CD4-positive, alpha-beta T cell treated with Interleukin-17A for 4 hours (primary cell): ENCODE measurements around the gene GPR39.

Source experiments
- DNase-seq: peaks from one replicate; pipeline ENCODE4 v3.0.0-alpha.2; 2020; ENCODE audit warnings: mixed read lengths

Gene GPR39

GRCh38 chr2:132573444-132574007, 156.9 kb downstream of the GPR39 start:
- no peak for DNase-seq

- DNase-seq: no peak
Measured at GRCh38 chr2:132577686-132578085, 161.1 kb downstream of the GPR39 start.

GRCh38 chr2:132581591-132581990, 165.0 kb downstream of the GPR39 start:
- no peak for DNase-seq

DNA sequence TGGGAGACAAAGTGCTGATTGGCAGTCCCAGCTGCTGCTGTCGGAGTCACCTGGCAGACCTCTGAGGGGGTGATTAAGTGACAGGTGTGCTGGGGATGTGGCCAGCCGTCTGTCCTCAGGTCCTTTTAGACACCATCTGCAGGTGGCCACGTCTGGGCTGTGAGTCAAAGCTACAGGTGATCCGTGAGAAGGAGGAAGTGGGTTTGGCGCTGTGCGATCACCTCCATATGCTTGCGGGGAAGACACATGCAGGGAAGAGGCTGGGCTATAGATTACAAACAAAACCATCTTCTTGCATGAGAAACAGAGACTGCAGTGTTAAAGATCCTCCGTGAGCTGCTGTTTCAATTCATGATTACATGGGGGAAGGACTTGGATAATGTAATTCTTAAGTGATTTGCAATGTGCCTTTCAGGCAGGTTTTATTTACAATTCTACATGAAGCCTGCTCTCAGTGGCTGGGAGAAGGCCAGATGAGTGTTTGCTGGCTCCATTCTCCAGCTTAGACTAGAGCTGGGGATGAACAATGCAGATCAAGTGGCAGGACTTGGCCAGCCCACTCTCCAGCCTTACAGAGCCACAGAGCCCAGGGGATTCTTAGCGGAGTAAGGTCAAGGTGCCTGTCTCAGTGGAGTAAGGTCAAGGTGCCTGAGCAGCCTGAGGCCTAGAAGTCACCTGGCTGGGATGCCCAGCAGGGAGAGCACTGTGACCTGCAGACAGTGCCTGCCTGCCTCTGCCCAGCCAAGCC, 165.6 kb downstream of the GPR39 start:
- no peak for DNase-seq

GRCh38 chr2:132583666-132584360, 167.2 kb downstream of the GPR39 start:
- DNase-seq: no peak

DNA sequence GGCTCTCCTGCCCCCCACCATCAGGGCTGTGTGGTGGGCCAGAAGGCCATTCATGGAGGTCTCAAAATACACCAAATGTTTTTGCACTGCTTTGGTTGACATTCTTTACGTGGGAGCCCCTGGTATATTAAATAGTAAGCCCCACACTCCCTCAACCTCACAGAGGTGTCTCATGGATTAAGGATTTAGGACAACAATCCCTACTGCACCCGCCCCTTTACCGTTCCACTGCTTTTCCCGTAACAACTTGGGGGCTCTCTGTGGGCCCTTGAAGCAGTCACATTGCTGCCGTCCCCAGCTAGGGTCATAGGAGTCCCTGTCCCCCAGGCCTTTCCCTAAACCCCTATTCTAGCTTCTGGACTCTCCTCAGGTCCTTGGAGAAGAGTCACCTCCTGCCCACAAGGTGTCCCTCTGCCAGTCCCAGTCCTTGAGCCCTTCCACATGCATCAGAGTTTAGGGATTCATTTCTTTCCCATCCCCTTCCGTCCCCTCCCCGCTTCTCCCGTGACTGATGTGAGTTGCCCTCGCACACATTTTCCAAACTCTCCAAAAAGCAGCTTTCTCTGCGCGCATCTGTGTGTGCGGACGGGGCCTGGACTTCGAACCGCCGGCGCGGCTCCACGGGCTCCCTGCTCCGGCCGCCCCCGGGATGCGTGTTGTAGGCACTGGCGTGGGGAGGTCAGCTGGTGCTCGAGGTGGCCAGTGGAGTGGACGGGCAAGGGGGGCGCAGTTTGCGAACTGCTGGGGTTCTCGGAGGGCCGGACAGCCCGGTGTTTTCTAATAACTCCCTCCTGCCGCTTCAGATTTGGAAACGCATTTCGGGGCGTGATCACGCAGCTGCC, 168.6 kb downstream of the GPR39 start:
- no peak for DNase-seq

- DNase-seq: no peak
Measured at GRCh38 chr2:132586101-132586511, 169.5 kb downstream of the GPR39 start.

GRCh38 chr2:132586835-132587234, 170.2 kb downstream of the GPR39 start:
- DNase-seq: no peak

- DNase-seq: no peak
Measured at GRCh38 chr2:132588576-132588975, 172.0 kb downstream of the GPR39 start.

- no peak for DNase-seq
Measured at GRCh38 chr2:132589111-132589830, 172.7 kb downstream of the GPR39 start.

DNA sequence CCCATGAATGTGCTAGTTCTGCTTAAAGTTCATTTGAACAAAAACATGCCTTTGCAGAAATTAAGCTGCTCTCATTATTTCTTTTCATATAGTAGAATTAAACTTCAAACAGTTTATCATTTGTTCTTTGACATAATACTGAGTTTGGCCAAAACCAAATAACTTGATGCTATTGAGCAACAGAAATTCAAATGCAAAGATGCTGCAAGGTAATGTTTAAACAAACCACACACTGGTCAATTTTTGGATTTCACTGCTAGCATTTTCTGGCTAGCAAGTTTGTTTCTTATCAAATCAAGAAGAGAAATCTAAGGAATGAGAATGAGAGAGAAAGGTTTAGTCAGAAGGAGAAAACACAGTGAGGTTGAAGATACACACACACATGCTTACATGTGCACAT, 173.4 kb downstream of the GPR39 start:
- DNase-seq: no peak

DNA sequence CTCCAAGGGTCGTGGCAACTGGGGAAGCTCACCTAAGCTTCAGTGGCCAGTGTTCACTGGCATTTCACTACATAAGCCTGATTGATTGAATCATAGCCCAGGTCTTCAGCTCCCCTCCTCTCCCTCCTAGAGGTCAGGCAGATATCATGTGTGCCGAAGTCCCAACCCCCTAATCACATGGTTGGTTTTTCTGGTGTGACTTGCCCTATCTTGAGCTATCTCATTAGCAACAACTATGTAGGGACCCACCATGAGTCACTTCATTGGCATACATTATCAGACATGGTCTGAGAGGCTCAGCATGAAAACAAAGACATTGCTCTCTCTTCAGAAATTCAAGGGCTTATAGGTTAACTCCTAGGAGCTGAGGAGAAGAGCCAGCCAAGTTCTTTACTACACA, 176.6 kb downstream of the GPR39 start:
- DNase-seq: no peak

DNA sequence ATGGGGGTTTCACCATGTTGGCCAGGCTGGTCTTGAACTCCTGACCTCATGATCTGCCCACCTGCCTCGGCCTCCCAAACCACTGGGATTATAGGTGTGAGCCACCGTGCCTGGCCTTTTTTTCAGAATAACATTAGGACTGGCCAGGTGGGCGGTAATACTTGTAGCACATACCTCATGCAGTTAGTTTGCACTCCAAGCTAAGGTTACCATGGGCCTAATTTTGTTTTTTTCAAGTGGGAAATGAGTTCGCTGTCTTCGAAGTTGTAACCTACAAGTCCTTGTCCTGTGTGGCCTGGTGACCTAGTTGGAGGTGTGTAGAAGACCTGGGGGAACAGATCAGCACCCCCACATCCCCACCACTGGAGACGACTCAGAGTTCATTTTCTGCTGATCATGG, 178.6 kb downstream of the GPR39 start:
- no peak for DNase-seq

GRCh38 chr2:132595693-132596092, 179.1 kb downstream of the GPR39 start:
- DNase-seq: no peak

DNA sequence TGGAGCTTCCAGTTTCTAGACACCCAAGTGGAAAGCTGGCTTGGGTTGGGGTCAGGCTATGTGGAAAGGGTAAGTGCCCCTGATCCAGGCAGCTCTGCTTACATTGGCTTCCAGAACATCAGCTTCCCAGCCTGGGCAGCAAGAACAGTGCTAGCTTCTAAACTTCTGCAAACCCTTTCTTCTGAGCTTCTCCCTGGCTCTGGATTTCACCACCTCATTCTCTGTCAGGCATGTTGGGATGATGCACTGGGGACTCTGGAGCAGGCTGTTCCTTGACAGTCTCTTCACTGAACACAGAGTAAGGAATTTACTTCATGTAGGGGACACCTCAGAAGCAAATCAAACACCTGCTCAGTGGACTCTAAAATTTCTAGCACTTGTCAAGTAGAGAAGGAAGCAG, 180.6 kb downstream of the GPR39 start:
- DNase-seq: no peak

DNA sequence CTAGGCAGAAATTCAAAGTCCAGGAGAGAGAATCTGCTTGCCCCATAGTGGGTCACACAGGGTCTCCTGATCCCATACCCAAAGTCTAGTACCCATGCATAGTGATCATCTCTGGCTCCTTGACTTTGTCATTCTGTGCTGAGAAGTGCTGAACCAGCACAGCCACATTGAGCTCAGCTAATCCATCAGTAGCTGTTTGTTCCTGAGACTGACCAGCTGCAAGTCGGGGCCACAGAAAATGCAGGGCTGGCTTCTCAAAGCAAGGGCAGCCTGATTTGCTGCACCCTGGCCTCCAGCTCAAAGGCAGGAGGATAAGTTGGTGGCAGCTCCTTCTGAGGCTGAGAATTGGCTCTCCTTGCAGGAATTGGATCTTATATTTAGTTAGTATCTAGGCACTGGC, 181.2 kb downstream of the GPR39 start:
- DNase-seq: no peak

- DNase-seq: no peak
Measured at GRCh38 chr2:132598536-132598935, 181.9 kb downstream of the GPR39 start.

DNA sequence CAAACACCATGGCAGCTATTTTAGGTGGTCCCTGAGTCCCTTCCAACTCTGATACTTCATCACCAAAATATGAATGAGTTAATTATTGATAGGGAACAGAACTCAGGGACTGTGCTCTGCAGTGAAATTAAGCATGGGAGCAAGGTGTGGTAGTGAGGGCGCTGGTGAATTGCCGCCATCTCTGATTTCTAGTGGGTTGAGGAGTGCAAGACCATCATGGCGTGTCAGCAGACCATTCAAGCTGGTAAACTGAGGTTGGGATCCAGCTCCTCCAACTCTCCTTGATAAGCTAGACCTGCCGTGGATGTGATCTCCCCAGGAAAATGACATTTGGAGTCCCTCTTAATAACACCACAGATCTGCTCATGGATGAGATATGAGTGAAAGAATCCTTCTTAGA, 183.0 kb downstream of the GPR39 start:
- DNase-seq: no peak

- DNase-seq: no peak
Measured at GRCh38 chr2:132604561-132604960, 188.0 kb downstream of the GPR39 start.

- DNase-seq: no peak
Measured at GRCh38 chr2:132605236-132606180, 188.9 kb downstream of the GPR39 start.

DNA sequence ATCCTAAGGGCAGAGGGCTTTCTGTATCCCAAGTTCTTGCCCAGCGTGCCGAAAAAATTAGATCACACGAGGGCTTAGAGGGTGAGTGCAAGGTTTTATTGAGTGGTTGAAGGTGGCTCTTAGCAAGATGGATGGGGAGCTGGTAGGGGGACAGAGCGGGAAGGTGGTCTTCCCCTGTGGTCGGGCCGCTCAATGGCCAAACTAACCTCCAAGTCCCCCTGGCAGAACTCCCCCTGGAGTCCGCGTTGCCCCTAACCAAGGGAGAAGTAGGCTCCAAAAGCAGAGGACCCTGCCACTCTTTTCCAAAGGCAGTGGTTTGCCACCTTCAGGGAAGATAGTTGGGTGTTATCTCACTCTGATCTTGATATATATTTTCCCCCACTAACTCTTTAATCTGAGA, 190.0 kb downstream of the GPR39 start:
- no peak for DNase-seq
